ENCODE data around the gene MYO15A. TPM values are rescaled to one million over a fixed set of nuclear protein-coding genes. Genes with fewer than 3 reads are reported as not detected.

Gene MYO15A
- total and polyA plus RNA-seq, 2 donors (not counting 1 experiment from before 2014, with no cell fraction given): 2.5 to 3.1 TPM

GRCh38 chr17:18064053-18064452 is 44.5 kb upstream of the MYO15A start:
- H3K4me1 ChIP-seq (ENCODE audit: control insufficient read depth in 2 of 2, insufficient read depth in 2 of 2, low read length in 2 of 2): no peaks in the 10 kb centered on the region
- no peaks in the 10 kb centered on the region for H3K27me3 ChIP-seq (replicated peaks in 1 of 4; ENCODE audit: control extremely low read depth in 1 of 4, control insufficient read depth in 3 of 4, insufficient read depth in 4 of 4, low read length in 3 of 4)
- no peak overlapping the region for H2AFZ ChIP-seq (ENCODE audit: insufficient read depth, low read depth, low read length, poor library complexity, severe bottlenecking)
- Mint-ChIP-seq H3K4me1 (no peaks in the 10 kb centered on the region), H3K27ac (no peak overlapping the region), H3K9me3 (ENCODE audit: insufficient read depth) (no peaks in the 10 kb centered on the region), H3K27me3 (no peaks in the 10 kb centered on the region), H3K4me3 (no peak overlapping the region)
- DNase-seq (no peak), ATAC-seq (ENCODE audit: low read depth) (no peak)
- no peaks in the 10 kb centered on the region for H3K9me3 ChIP-seq (ENCODE audit: control extremely low read depth in 1 of 3, control insufficient read depth in 2 of 3, insufficient read depth in 1 of 3, low read length in 2 of 3)
- no peak overlapping the region for H3K4me3 ChIP-seq (ENCODE audit: control extremely low read depth in 1 of 5, extremely low read depth in 1 of 5, insufficient read depth in 1 of 5, low read depth in 2 of 5, low read length in 4 of 5)
- peaks cover 4 to 40% of the 10 kb centered on the region in 2 experiments for H3K36me3 ChIP-seq (replicated peaks in 1 of 2; ENCODE audit: control extremely low read depth in 1 of 2, control insufficient read depth in 1 of 2, extremely low read depth in 1 of 2, insufficient read depth in 2 of 2, low read length in 1 of 2)
- CTCF ChIA-PET: no interaction called here
- TF ChIP-seq EZH2 (IDR thresholded peaks at IDR 0.05; ENCODE audit: borderline replicate concordance, insufficient read depth, low read depth, low read length, poor library complexity, severe bottlenecking): no peak
- no peak for TF ChIP-seq CTCF (IDR thresholded peaks at IDR 0.05)
- H3K27ac ChIP-seq (ENCODE audit: low read length in 2 of 2): no peak overlapping the region
- WGBS (ENCODE audit: insufficient coverage): no CpG with 5 or more reads among the region's 2 CpGs
- no peaks in the 10 kb centered on the region for H4K20me1 ChIP-seq (ENCODE audit: control insufficient read depth, insufficient read depth, low read length, poor library complexity, severe bottlenecking)
- no peak overlapping the region for H3K4me2 ChIP-seq (replicated peaks; ENCODE audit: low read depth, low read length, poor library complexity, severe bottlenecking)
- POLR2A ChIA-PET: no interaction called here
- no peak overlapping the region for H3K9ac ChIP-seq (ENCODE audit: low read length)
- intact Hi-C loops (cut with micrococcal nuclease): no loop called here
- H3K79me2 ChIP-seq (ENCODE audit: control insufficient read depth, insufficient read depth, low read length): no peaks in the 10 kb centered on the region

- DNase-seq: no peak
- Histone ChIP-seq H2AFZ (ENCODE audit: insufficient read depth, low read depth, low read length, poor library complexity, severe bottlenecking) (no peak overlapping the region), H4K20me1 (ENCODE audit: control insufficient read depth, insufficient read depth, low read length, poor library complexity, severe bottlenecking) (no peaks in the 10 kb centered on the region), H3K9ac (ENCODE audit: low read length) (no peak overlapping the region), H3K9me3 (ENCODE audit: control extremely low read depth in 1 of 3, control insufficient read depth in 2 of 3, insufficient read depth in 1 of 3, low read length in 2 of 3) (no peaks in the 10 kb centered on the region), H3K36me3 (replicated peaks in 1 of 2; ENCODE audit: control extremely low read depth in 1 of 2, control insufficient read depth in 1 of 2, extremely low read depth in 1 of 2, insufficient read depth in 2 of 2, low read length in 1 of 2) (peaks cover 4 to 33% of the 10 kb centered on the region in 2 experiments), H3K79me2 (ENCODE audit: control insufficient read depth, insufficient read depth, low read length) (no peaks in the 10 kb centered on the region), H3K4me3 (ENCODE audit: control extremely low read depth in 1 of 5, extremely low read depth in 1 of 5, insufficient read depth in 1 of 5, low read depth in 2 of 5, low read length in 4 of 5) (no peak overlapping the region), H3K4me1 (ENCODE audit: control insufficient read depth in 2 of 2, insufficient read depth in 2 of 2, low read length in 2 of 2) (no peaks in the 10 kb centered on the region), H3K27me3 (replicated peaks in 1 of 4; ENCODE audit: control extremely low read depth in 1 of 4, control insufficient read depth in 3 of 4, insufficient read depth in 4 of 4, low read length in 3 of 4) (no peaks in the 10 kb centered on the region), H3K4me2 (replicated peaks; ENCODE audit: low read depth, low read length, poor library complexity, severe bottlenecking) (no peak overlapping the region), H3K27ac (ENCODE audit: low read length in 2 of 2) (no peak overlapping the region)
- intact Hi-C loops (cut with micrococcal nuclease): no loop called here
- WGBS (ENCODE audit: insufficient coverage): 98% methylated on average over 11 of the region's 11 CpGs
- Mint-ChIP-seq H3K4me3 (no peak overlapping the region), H3K27me3 (no peaks in the 10 kb centered on the region), H3K4me1 (no peaks in the 10 kb centered on the region), H3K27ac (no peak overlapping the region), H3K9me3 (ENCODE audit: insufficient read depth) (no peaks in the 10 kb centered on the region)
- ATAC-seq (ENCODE audit: low read depth): no peak
- ChIA-PET CTCF (no interaction called here), POLR2A (no interaction called here)
- TF ChIP-seq CTCF (IDR thresholded peaks at IDR 0.05) (no peak), EZH2 (IDR thresholded peaks at IDR 0.05; ENCODE audit: borderline replicate concordance, insufficient read depth, low read depth, low read length, poor library complexity, severe bottlenecking) (no peak)
These were observed 43.0 kb upstream of the MYO15A start for GRCh38 chr17:18065546-18065945.

All from B cell (primary cell).